ENCODE data around the gene EXOC4.

- TF ChIP-seq CTCF (conservative IDR thresholded peaks at IDR 0.05): no peak
- TF ChIP-seq ZFX (IDR thresholded peaks at IDR 0.05): no peak
These were observed 740.7 kb downstream of the EXOC4 start for GRCh38 chr7:133993547-133993946.
